Heart right ventricle (tissue), 16 donors: ENCODE measurements around the gene G6PC1. TPM values are rescaled to one million over a fixed set of nuclear protein-coding genes. Genes with fewer than 3 reads are reported as not detected.
"Not testable (repeated sequence)": the region's sequence is repeated elsewhere in the genome, so short reads cannot be mapped to it uniquely, and the experiment has no call there.

Source experiments
- ATAC-seq, 8 donors: fragments of 200-7000 bp; cut with Tn5 transposase; one replicate each; pipeline ENCODE4 v1.9.1; 2020; ENCODE audit warnings: mild to moderate bottlenecking in 8 of 8, moderate library complexity in 8 of 8, moderate number of reproducible peaks in 1 of 8
- DNase-seq, 2 donors: peaks; one replicate each; pipeline ENCODE4 v3.0.0-alpha.2; 2020
- H3K27ac ChIP-seq, 10 donors: fragments of 200-600 bp; sonication (generic) in 2 of 10; one replicate each; pipeline versions ENCODE4 v1.5.0 to v1.8.0; 2020 to 2022; ENCODE audit warnings: mild to moderate bottlenecking in 3 of 10
- H3K27me3 ChIP-seq, 7 donors: fragments of 200-600 bp; one replicate each; pipeline ENCODE4 v1.8.0; 2021 to 2022; ENCODE audit warnings: mild to moderate bottlenecking in 2 of 7
- H3K36me3 ChIP-seq, 9 donors: fragments of 200-600 bp; sonication (generic) in 1 of 9; one replicate each; pipeline versions ENCODE4 v1.5.0 to v1.8.0; 2020 to 2022; ENCODE audit warnings: mild to moderate bottlenecking in 2 of 9
- H3K4me1 ChIP-seq, 9 donors: fragments of 200-600 bp; sonication (generic) in 1 of 9; one replicate each; pipeline versions ENCODE4 v1.5.0 to v1.8.0; 2020 to 2022; ENCODE audit warnings: mild to moderate bottlenecking in 4 of 9
- H3K4me3 ChIP-seq, 10 donors: fragments of 200-600 bp; sonication (generic) in 2 of 10; one replicate each; pipeline versions ENCODE4 v1.5.0 to v1.8.0; 2020 to 2022; ENCODE audit warnings: mild to moderate bottlenecking in 7 of 10, moderate library complexity in 2 of 10
- H3K9me3 ChIP-seq, 11 donors: fragments of 200-600 bp in 10 of 11; sonication (generic) in 2 of 11; one replicate each; pipeline versions ENCODE4 v1.5.0 to v1.8.0; 2013 to 2022; ENCODE audit warnings: mild to moderate bottlenecking in 2 of 11, control low read depth in 1 of 11, moderate library complexity in 1 of 11
- CTCF ChIP-seq, 9 donors: fragments of 200-600 bp; sonication (generic) in 2 of 9; IDR thresholded peaks; one replicate each; pipeline versions ENCODE4 v1.5.0 to v1.8.0; 2021 to 2022; ENCODE audit warnings: antibody characterized with exemption in 9 of 9, mild to moderate bottlenecking in 5 of 9, moderate library complexity in 1 of 9
- WGBS, 2 donors: extraction: QIAGEN DNeasy Blood & Tissue Kit; methylation state at CpG; one replicate each; pipeline ENCODE4 v1.1.7; 2013; ENCODE audit warnings: inconsistent platforms in 1 of 2; 5-methylcytosine and 5-hydroxymethylcytosine counted together
- intact Hi-C, 10 donors: fragments of 100-400 bp; cut with DNase I; formaldehyde crosslinking; loops; one replicate each; pipeline versions ENCODE4 v1.11.1 to v1.14.2; 2022
- polyA plus RNA-seq, 2 donors: library from polyadenylated mRNA; stranded (reverse); fragments of 200-250 nt; gene quantifications; one replicate each; pipeline ENCODE4 v1.2.3, GENCODE V29; 2013
- total RNA-seq, 10 donors: library from RNA; stranded (reverse); fragmentation: NEBNext Ultra II Directional in 3 of 10; extraction: Animal tissue kit (Norgen Biotek cat#: 25700) in 3 of 10; gene quantifications; one replicate each; pipeline versions ENCODE4 v1.2.1 to v1.2.4, GENCODE V29; 2021 to 2023
- donor health status: Arrhythmogenic right ventricular cardiomyopathy.
- donor health status: ischemic (EF 13 %, LVEDD 7.1; RV severe dilation, severe dysfunction).
- donor health status: healthy with polysubstance abuse.
- donor health status: DM: no; HTN: yes; CAD: no.
- donor health status: DM: no; HTN: no; CAD: no.
- donor health status: ischemic (EF 25% LVEDD 6.9; RV normal size, moderate dysfunction).
- donor health status: ischemic (EF 25% LVEDD 5.7; RV mildly dilated, moderate dysfunction).
- donor health status: healthy.
- donor health status: DM: yes; HTN: yes; CAD: no.
- donor health status: Ischemic cardiomyopathy.
- donor health status: ischemic (EF 35%, LVEDD 5.7; RV mildly dilated, moderate dysfunction).
- donor health status: nonischemic (EF 11% LVEDD 7.7; RV severe dilation, severe dysfunction).
- donor health status: DM: yes; HTN: yes; CAD: no.
- donor health status: PGD.
- donor health status: ischemic (EF 29% LVEDD 5.4; RV normal size, mild dysfunction).
- donor health status: nonischemic (EF 23%, LVEDD 6.1; RV moderate dilation, normal function).

Gene G6PC1
- total and polyA plus RNA-seq, 12 donors, result not detected

DNA sequence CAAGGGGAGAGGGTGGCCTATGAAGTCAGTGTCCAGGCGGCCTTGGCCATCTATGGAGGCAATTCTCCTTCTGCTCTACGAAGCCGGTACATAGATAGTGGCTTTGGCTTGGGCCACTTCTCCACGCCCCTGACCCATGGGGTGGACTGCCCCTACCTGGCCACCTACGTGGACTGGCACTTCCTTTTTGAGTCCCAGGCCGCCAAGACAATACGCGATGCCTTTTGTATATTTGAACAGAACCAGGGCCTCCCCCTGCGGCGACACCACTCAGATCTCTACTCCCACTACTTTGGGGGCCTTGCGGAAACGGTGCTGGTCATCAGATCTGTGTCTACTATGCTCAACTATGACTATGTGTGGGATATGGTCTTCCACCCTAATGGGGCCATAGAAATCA, 32.3 kb upstream of the G6PC1 start:
- peaks cover 0 to 7% (median 0%) of the 10 kb centered on the region in 9 donors for H3K4me1 ChIP-seq
- H3K27me3 ChIP-seq, result no peaks in the 10 kb centered on the region
- peaks cover 0 to 15% (median 6%) of the 10 kb centered on the region in 11 donors for H3K9me3 ChIP-seq
- no peak overlapping the region for H3K4me3 ChIP-seq
- intact Hi-C loops, result loop anchor here in 1 of 10 donors (10.0 kb wide), 1 partner anchor 46 kb away; no protein-coding TSS in a partner anchor
- H3K27ac ChIP-seq, result no peak overlapping the region
- 95 to 97% methylated on average over 12 of the region's 12 CpGs for WGBS, 2 donors
- no peak for TF ChIP-seq CTCF (IDR thresholded peaks at IDR 0.05)
- ATAC-seq (no peak), DNase-seq (no peak)
- peaks cover 0 to 7% (median 0%) of the 10 kb centered on the region in 9 donors for H3K36me3 ChIP-seq

- H3K9me3 ChIP-seq, result peaks cover 0 to 15% (median 6%) of the 10 kb centered on the region in 11 donors
- H3K4me1 ChIP-seq, result no peaks in the 10 kb centered on the region
- no peak overlapping the region for H3K4me3 ChIP-seq
- H3K36me3 ChIP-seq, result peaks cover 0 to 7% (median 0%) of the 10 kb centered on the region in 9 donors
- no peak overlapping the region for H3K27ac ChIP-seq
- WGBS, 2 donors, result 93 to 94% methylated on average over 4 of the region's 4 CpGs
- no peak for DNase-seq
- H3K27me3 ChIP-seq, result no peaks in the 10 kb centered on the region
- no peak for ATAC-seq
- intact Hi-C loops, result no loop called here
- TF ChIP-seq CTCF (IDR thresholded peaks at IDR 0.05), result no peak
These were observed 29.0 kb upstream of the G6PC1 start for GRCh38 chr17:42871647-42872046.

- intact Hi-C loops, result no loop called here
- DNase-seq (no peak), ATAC-seq (no peak)
- no peak overlapping the region for H3K27ac ChIP-seq
- peaks cover 0 to 15% (median 6%) of the 10 kb centered on the region in 11 donors for H3K9me3 ChIP-seq
- peaks cover 0 to 7% (median 0%) of the 10 kb centered on the region in 9 donors for H3K36me3 ChIP-seq
- H3K4me3 ChIP-seq, result no peak overlapping the region
- WGBS, 2 donors, result 94% methylated on average over 13 of the region's 13 CpGs
- peaks cover 0 to 2% (median 0%) of the 10 kb centered on the region in 7 donors for H3K27me3 ChIP-seq
- no peaks in the 10 kb centered on the region for H3K4me1 ChIP-seq
- no peak for TF ChIP-seq CTCF (IDR thresholded peaks at IDR 0.05)
These were observed 28.2 kb upstream of the G6PC1 start for GRCh38 chr17:42872251-42872965.

DNA sequence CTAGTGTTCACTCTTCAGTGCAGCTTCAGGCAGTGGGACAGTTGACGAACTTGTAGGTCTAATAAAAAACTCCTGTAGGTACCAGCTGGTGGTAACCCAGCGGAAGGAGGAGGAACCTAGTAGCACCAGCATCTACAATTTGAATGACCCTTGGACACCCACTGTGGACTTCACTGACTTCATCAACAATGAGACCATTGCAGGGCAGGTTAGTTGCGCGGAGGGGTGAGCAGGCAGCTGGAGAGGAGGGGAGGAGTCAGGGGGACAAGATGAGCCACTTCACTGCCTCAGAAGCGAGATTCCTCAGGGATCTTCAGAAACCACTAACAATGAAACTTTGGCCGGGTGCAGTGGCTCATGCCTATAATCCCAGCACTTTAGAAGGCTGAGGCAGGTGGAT, 27.3 kb upstream of the G6PC1 start:
- H3K27ac ChIP-seq, result no peak overlapping the region
- ATAC-seq (no peak), DNase-seq (no peak)
- peaks cover 0 to 9% (median 0%) of the 10 kb centered on the region in 7 donors for H3K27me3 ChIP-seq
- no peaks in the 10 kb centered on the region for H3K4me1 ChIP-seq
- no peak overlapping the region for H3K4me3 ChIP-seq
- H3K9me3 ChIP-seq, result peaks cover 0 to 15% (median 6%) of the 10 kb centered on the region in 11 donors
- WGBS, 2 donors, result 84 to 87% methylated on average over 6 of the region's 6 CpGs
- TF ChIP-seq CTCF (IDR thresholded peaks at IDR 0.05), result no peak
- peaks cover 0 to 6% (median 0%) of the 10 kb centered on the region in 9 donors for H3K36me3 ChIP-seq
- intact Hi-C loops, result no loop called here

GRCh38 chr17:42873932-42874695, 26.5 kb upstream of the G6PC1 start:
- ATAC-seq, H3K27me3 ChIP-seq, DNase-seq, intact Hi-C loops, H3K27ac ChIP-seq, H3K4me3 ChIP-seq, H3K36me3 ChIP-seq, H3K4me1 ChIP-seq: not testable (repeated sequence)
- H3K9me3 ChIP-seq, result peaks cover 0 to 15% (median 6%) of the 10 kb centered on the region in 11 donors
- 73 to 77% methylated on average over 7 to 8 of the region's 12 CpGs for WGBS, 2 donors
